Parietal lobe (tissue), 1 donor: Measurements from ENCODE around the gene GOLT1A. TPM values are rescaled to one million over a fixed set of nuclear protein-coding genes. Genes with fewer than 3 reads are reported as not detected.

ENCODE experiments used
- total RNA-seq: library from RNA; depleted of rRNA; stranded (reverse); fragments of >200 nt; gene quantifications from one replicate; pipeline ENCODE4 v1.2.3, GENCODE V29; 2014

The GOLT1A gene
- not detected for total RNA-seq

GRCh38 chr1:204213668-204214662 is at the start of gene GOLT1A:
Gene GOLT1A, minus strand, starts transcription at chr1:204213988. Its CDS starts 82 bp downstream, at chr1:204213906.

GRCh38 chr1:204196068-204196795 is 17.6 kb downstream of the GOLT1A start, which contains the start of gene KISS1:
Gene KISS1, minus strand, starts transcription at chr1:204196491. Its CDS starts 3,615 bp downstream, at chr1:204192876.

GRCh38 chr1:204166219-204166618 is 47.6 kb downstream of the GOLT1A start, which contains the start of gene REN:
Gene REN, minus strand, starts transcription at chr1:204166337. Its CDS starts 44 bp downstream, at chr1:204166293.

GRCh38 chr1:204151552-204152309 is 62.1 kb downstream of the GOLT1A start, which contains the start of gene ETNK2:
Gene ETNK2, minus strand, starts transcription at chr1:204152044. Its CDS starts 192 bp downstream, at chr1:204151852.

Other genes starting within 250 kb of the GOLT1A start
- gene SOX13, start 140.9 kb downstream of the GOLT1A start, total RNA-seq: 2.5 TPM
- gene ETNK2, start 61.9 kb downstream of the GOLT1A start, total RNA-seq: 19.4 TPM
- not detected for gene REN, start 47.7 kb downstream of the GOLT1A start, total RNA-seq
- gene KISS1, start 17.5 kb downstream of the GOLT1A start, total RNA-seq: not detected
- gene PLEKHA6, start 145.9 kb upstream of the GOLT1A start, total RNA-seq: 20.3 TPM
- gene PPP1R15B, start 197.8 kb upstream of the GOLT1A start, total RNA-seq: 47.6 TPM